Hepatocyte (in vitro differentiated cells): ENCODE measurements around the gene RRAD. TPM values are rescaled to one million over a fixed set of nuclear protein-coding genes. Genes with fewer than 3 reads are reported as not detected.

ENCODE experiments used
- DNase-seq: peaks from one replicate; pipeline ENCODE4 v3.0.0-alpha.2; 2016; ENCODE audit warnings: low spot score
- H2AFZ ChIP-seq: fragments of 200-600 bp; sonication (generic); 2 replicates; pipeline ENCODE4 v1.6.0; 2016; ENCODE audit warnings: antibody characterized with exemption, mild to moderate bottlenecking
- H3K27ac ChIP-seq: fragments of 200-600 bp; sonication (generic); 2 replicates; pipeline ENCODE4 v1.5.1; 2016; ENCODE audit warnings: mild to moderate bottlenecking
- H3K27me3 ChIP-seq: fragments of 200-600 bp; sonication (generic); 2 replicates; pipeline ENCODE4 v1.6.1; 2016
- H3K36me3 ChIP-seq: fragments of 200-600 bp; sonication (generic); replicated peaks from 2 replicates; pipeline ENCODE4 v1.5.1; 2016; ENCODE audit warnings: low read depth; ENCODE audit not compliant: insufficient read depth
- H3K4me1 ChIP-seq: fragments of 200-600 bp; sonication (generic); 2 replicates; pipeline ENCODE4 v1.5.1; 2016; ENCODE audit warnings: mild to moderate bottlenecking, moderate library complexity; ENCODE audit not compliant: insufficient read depth
- H3K4me2 ChIP-seq: fragments of 200-600 bp; sonication (generic); 2 replicates; pipeline ENCODE4 v1.6.0; 2016
- H3K4me3 ChIP-seq: fragments of 200-600 bp; sonication (generic); 2 replicates; pipeline ENCODE4 v1.5.1; 2016; ENCODE audit warnings: mild to moderate bottlenecking
- H3K79me2 ChIP-seq: fragments of 200-600 bp; sonication (generic); 2 replicates; pipeline ENCODE4 v1.6.0; 2017; ENCODE audit warnings: mild to moderate bottlenecking
- H3K9me2 ChIP-seq: fragments of 200-600 bp; sonication (generic); replicated peaks from 2 replicates; pipeline ENCODE4 v1.6.0; 2017; ENCODE audit warnings: mild to moderate bottlenecking; ENCODE audit not compliant: insufficient read depth
- H3K9me3 ChIP-seq: fragments of 200-600 bp; sonication (generic); 2 replicates; pipeline ENCODE4 v1.5.1; 2016; ENCODE audit warnings: low read depth, mild to moderate bottlenecking
- H4K20me1 ChIP-seq: fragments of 200-600 bp; sonication (generic); 2 replicates; pipeline ENCODE4 v1.6.0; 2016; ENCODE audit warnings: mild to moderate bottlenecking; ENCODE audit not compliant: insufficient read depth, poor library complexity, severe bottlenecking
- EZH2 ChIP-seq: fragments of 200-600 bp; sonication (generic); IDR thresholded peaks from 2 replicates; pipeline ENCODE4 v1.6.1; 2016; ENCODE audit warnings: antibody characterized with exemption, mild to moderate bottlenecking, borderline replicate concordance
- EZH2phosphoT487 ChIP-seq: fragments of 200-600 bp; sonication (generic); IDR thresholded peaks from one replicate; pipeline ENCODE4 v1.6.1; 2018; ENCODE audit warnings: antibody characterized with exemption, mild to moderate bottlenecking, low read depth, moderate library complexity; ENCODE audit not compliant: unreplicated experiment, severe bottlenecking
- WGBS: methylation state at CpG from one replicate; pipeline ENCODE4 v1.1.6; 2016; ENCODE audit warnings: low lambda C conversion rate; ENCODE audit errors: missing lambda C conversion rate; 5-methylcytosine and 5-hydroxymethylcytosine counted together
- polyA plus RNA-seq: library from polyadenylated mRNA; unstranded; fragments of >200 nt; fragmentation: Nextera tagmentation; extraction: Ambion mirVana; gene quantifications from 2 replicates; pipeline ENCODE4 v1.2.1, GENCODE V29; 2016
- total RNA-seq: library from RNA; depleted of rRNA; stranded (reverse); fragments of >200 nt; gene quantifications from 2 replicates; pipeline ENCODE4 v1.2.3, GENCODE V29; 2014
- TF ChIP-seq, protein P1 (sequence below): fragments of 200-600 bp; sonication (generic); IDR thresholded peaks from 2 replicates; pipeline ENCODE4 v1.5.1; 2016; ENCODE audit warnings: antibody characterized with exemption, mild to moderate bottlenecking; ENCODE audit not compliant: poor library complexity

RRAD gene
- total and polyA plus RNA-seq, 2 experiments from 2014 or later, result 8.8 to 16.3 TPM

DNA sequence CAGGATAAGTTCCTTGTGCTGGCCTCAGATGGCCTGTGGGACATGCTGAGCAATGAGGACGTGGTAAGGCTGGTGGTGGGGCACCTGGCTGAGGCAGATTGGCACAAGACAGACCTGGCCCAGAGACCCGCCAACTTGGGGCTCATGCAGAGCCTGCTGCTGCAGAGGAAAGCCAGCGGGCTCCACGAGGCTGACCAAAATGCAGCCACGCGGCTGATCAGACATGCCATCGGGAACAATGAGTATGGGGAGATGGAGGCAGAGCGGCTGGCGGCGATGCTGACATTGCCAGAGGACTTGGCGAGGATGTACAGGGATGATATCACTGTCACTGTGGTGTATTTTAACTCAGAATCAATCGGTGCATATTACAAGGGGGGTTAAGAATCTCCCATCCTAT, 39.8 kb downstream of the RRAD start:
- TF ChIP-seq, protein P1, sequence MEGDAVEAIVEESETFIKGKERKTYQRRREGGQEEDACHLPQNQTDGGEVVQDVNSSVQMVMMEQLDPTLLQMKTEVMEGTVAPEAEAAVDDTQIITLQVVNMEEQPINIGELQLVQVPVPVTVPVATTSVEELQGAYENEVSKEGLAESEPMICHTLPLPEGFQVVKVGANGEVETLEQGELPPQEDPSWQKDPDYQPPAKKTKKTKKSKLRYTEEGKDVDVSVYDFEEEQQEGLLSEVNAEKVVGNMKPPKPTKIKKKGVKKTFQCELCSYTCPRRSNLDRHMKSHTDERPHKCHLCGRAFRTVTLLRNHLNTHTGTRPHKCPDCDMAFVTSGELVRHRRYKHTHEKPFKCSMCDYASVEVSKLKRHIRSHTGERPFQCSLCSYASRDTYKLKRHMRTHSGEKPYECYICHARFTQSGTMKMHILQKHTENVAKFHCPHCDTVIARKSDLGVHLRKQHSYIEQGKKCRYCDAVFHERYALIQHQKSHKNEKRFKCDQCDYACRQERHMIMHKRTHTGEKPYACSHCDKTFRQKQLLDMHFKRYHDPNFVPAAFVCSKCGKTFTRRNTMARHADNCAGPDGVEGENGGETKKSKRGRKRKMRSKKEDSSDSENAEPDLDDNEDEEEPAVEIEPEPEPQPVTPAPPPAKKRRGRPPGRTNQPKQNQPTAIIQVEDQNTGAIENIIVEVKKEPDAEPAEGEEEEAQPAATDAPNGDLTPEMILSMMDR, result no peak
- TF ChIP-seq EZH2, result no peak
- TF ChIP-seq EZH2phosphoT487, result no peak
- Histone ChIP-seq H3K4me1 (no peaks in the 10 kb centered on the region), H3K79me2 (peaks cover 36% of the 10 kb centered on the region), H4K20me1 (no peaks in the 10 kb centered on the region), H2AFZ (no peak overlapping the region), H3K9me3 (no peaks in the 10 kb centered on the region), H3K4me3 (no peak overlapping the region), H3K36me3 (no peaks in the 10 kb centered on the region), H3K4me2 (no peak overlapping the region), H3K9me2 (no peaks in the 10 kb centered on the region), H3K27ac (no peak overlapping the region), H3K27me3 (no peaks in the 10 kb centered on the region)
- WGBS, result 94% methylated on average over 12 of the region's 12 CpGs
- no peak for DNase-seq

DNA sequence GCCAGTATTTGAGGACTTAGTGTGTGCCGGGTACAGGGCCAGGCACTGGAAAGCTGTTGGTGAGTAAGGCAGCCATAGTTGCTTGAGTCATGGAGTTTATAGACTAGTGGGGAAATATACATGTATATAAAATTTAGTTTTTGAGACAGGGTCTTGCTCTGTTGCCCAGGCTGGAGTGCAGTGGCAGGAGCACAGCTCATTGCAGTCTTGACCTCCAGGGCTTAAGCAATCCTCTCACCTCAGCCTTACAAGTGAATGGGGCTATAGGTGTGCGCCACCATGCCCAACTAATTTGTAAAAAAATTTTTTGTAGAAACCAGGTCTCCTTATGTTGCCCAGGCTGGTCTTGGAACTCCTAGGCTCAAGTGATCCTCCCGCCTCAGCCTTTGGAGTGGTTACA, 42.6 kb downstream of the RRAD start:
- H3K9me3 ChIP-seq, result no peaks in the 10 kb centered on the region
- H3K36me3 ChIP-seq, result no peaks in the 10 kb centered on the region
- no peaks in the 10 kb centered on the region for H3K27me3 ChIP-seq
- no peak for DNase-seq
- H2AFZ ChIP-seq, result no peak overlapping the region
- H3K4me2 ChIP-seq, result peak overlapping the region; percentile 99
- WGBS, result 100% methylated on average over 3 of the region's 3 CpGs
- H3K79me2 ChIP-seq, result peaks cover 36% of the 10 kb centered on the region
- no peaks in the 10 kb centered on the region for H3K9me2 ChIP-seq
- H4K20me1 ChIP-seq, result no peaks in the 10 kb centered on the region
- TF ChIP-seq EZH2 (no peak), EZH2phosphoT487 (no peak)
- TF ChIP-seq, protein P1, result no peak
- no peak overlapping the region for H3K4me3 ChIP-seq
- H3K4me1 ChIP-seq, result peaks cover 5% of the 10 kb centered on the region
- H3K27ac ChIP-seq, result no peak overlapping the region

DNA sequence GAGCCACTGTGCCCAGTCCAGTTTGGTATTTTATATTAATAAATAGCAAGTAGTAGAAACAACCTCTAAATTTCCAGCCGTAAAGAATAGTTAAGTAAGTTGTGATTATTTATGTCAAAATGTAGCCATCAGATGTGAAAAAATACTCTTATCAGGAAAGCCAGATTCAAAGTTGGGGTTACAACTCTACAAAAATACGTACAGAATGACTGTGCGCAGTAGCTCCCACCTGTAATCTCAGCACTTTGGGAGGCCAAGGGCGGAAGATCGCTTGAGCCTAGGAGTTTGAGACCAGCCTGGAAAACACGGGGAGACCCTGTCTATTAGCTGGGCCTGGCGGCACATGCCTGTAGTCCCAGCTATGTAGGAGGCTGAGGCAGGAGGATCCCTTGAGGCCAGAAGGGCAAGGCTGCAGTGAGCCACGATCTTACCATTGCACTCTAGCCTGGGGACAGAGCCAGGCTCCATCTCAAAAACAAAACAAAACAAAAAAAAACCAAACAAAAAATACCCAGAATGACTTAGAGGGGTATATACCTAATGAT, 43.3 kb downstream of the RRAD start:
- no peak overlapping the region for H2AFZ ChIP-seq
- H3K4me1 ChIP-seq, result peaks cover 5% of the 10 kb centered on the region
- no peaks in the 10 kb centered on the region for H3K36me3 ChIP-seq
- H3K4me2 ChIP-seq, result peak overlapping the region; percentile 99
- H4K20me1 ChIP-seq, result no peaks in the 10 kb centered on the region
- DNase-seq, result no peak
- no peaks in the 10 kb centered on the region for H3K27me3 ChIP-seq
- no peaks in the 10 kb centered on the region for H3K9me2 ChIP-seq
- H3K79me2 ChIP-seq, result peaks cover 36% of the 10 kb centered on the region
- H3K4me3 ChIP-seq, result no peak overlapping the region
- no peak overlapping the region for H3K27ac ChIP-seq
- 97% methylated on average over 8 of the region's 8 CpGs for WGBS
- TF ChIP-seq EZH2 (no peak), EZH2phosphoT487 (no peak)
- TF ChIP-seq, protein P1, result no peak
- H3K9me3 ChIP-seq, result no peaks in the 10 kb centered on the region

DNA sequence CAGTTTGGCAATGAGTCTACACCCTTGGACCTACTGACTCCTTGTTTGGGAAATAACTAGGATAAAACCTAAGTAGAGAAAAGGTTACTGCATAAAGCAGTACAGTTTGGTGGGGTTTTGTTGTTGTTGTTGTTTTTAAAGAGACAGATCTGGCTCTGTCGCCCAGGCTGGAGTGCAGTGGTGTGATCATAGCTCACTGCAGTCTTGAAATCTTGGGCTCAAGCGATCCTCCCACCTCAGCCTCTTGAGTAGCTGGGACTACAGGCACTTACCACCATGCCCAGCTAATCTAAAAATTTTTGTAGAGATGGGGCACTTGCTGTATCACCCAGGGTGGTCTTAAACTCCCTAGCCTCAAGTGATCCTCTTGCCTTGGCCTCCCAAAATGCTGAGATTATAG, 43.8 kb downstream of the RRAD start:
- H3K9me3 ChIP-seq, result no peaks in the 10 kb centered on the region
- H3K27ac ChIP-seq, result no peak overlapping the region
- H3K79me2 ChIP-seq, result peaks cover 36% of the 10 kb centered on the region
- no peak for DNase-seq
- peak overlapping the region; percentile 99 for H3K4me2 ChIP-seq
- no peaks in the 10 kb centered on the region for H4K20me1 ChIP-seq
- H3K4me1 ChIP-seq, result peaks cover 5% of the 10 kb centered on the region
- no peaks in the 10 kb centered on the region for H3K27me3 ChIP-seq
- H3K4me3 ChIP-seq, result peak overlapping the region; percentile 69
- H2AFZ ChIP-seq, result no peak overlapping the region
- TF ChIP-seq, protein P1, result no peak
- TF ChIP-seq EZH2, result no peak
- no peak for TF ChIP-seq EZH2phosphoT487
- 68% methylated on average over 2 of the region's 2 CpGs for WGBS
- no peaks in the 10 kb centered on the region for H3K36me3 ChIP-seq
- H3K9me2 ChIP-seq, result no peaks in the 10 kb centered on the region
